Transverse colon (tissue), 4 donors: ENCODE results near the gene CPHXL. TPM values are rescaled to one million over a fixed set of nuclear protein-coding genes. Genes with fewer than 3 reads are reported as not detected.

ENCODE experiments used
- DNase-seq: peaks from one replicate; pipeline ENCODE4 v3.0.0-alpha.2; 2019
- H3K27ac ChIP-seq, 4 donors: fragments of 200-600 bp; sonication (generic); 2 replicates each; pipeline ENCODE4 v1.5.1; 2016 to 2018; ENCODE audit warnings: inconsistent platforms in 4 of 4
- H3K27me3 ChIP-seq: fragments of 200-600 bp; sonication (generic); 2 replicates; pipeline ENCODE4 v1.5.1; 2017; ENCODE audit warnings: inconsistent platforms
- H3K36me3 ChIP-seq, 4 donors: fragments of 200-600 bp; sonication (generic); 2 replicates each; pipeline ENCODE4 v1.5.1; 2017 to 2019; ENCODE audit warnings: inconsistent platforms in 4 of 4
- H3K4me1 ChIP-seq, 4 donors: fragments of 200-600 bp; sonication (generic); 2 replicates each; pipeline ENCODE4 v1.5.1; 2017 to 2020; ENCODE audit warnings: inconsistent platforms in 4 of 4
- H3K4me3 ChIP-seq, 4 donors: fragments of 200-600 bp; sonication (generic); 1 replicate in 1 of 4; 2 replicates in 3 of 4; pipeline versions ENCODE4 v1.5.1 to v1.6.1; 2017 to 2019; ENCODE audit warnings: inconsistent platforms in 4 of 4
- H3K9me3 ChIP-seq, 2 donors: fragments of 200-600 bp; sonication (generic); 2 replicates each; pipeline ENCODE4 v1.5.1; 2017 to 2019; ENCODE audit warnings: inconsistent platforms in 2 of 2
- CTCF ChIP-seq, 5 experiments: fragments of 200-600 bp in 3 of 5; fragments of 450-650 bp in 2 of 5; sonication (generic) in 3 of 5; IDR thresholded peaks; 1 replicate in 2 of 5; 2 replicates in 3 of 5; pipeline ENCODE4 v1.5.1; 2016 to 2017; ENCODE audit warnings: antibody characterized with exemption in 5 of 5, inconsistent platforms in 3 of 5, mild to moderate bottlenecking in 2 of 5, moderate library complexity in 1 of 5
- EP300 ChIP-seq: sonication (generic); formaldehyde crosslinking; IDR thresholded peaks from one replicate; pipeline ENCODE4 v1.6.1; 2017; ENCODE audit warnings: antibody characterized with exemption, low read depth
- POLR2A ChIP-seq: fragments of 450-650 bp; IDR thresholded peaks from one replicate; pipeline ENCODE4 v1.6.1; 2016; ENCODE audit warnings: antibody characterized with exemption, mild to moderate bottlenecking, moderate library complexity
- POLR2AphosphoS5 ChIP-seq, 3 donors: sonication (generic); formaldehyde crosslinking; IDR thresholded peaks; one replicate each; pipeline ENCODE4 v1.6.1; 2016; ENCODE audit warnings: antibody characterized with exemption in 3 of 3
- WGBS, 2 donors: methylation state at CpG; one replicate each; pipeline ENCODE4 v1.1.5; 2018; ENCODE audit warnings: low coverage in 1 of 2; 5-methylcytosine and 5-hydroxymethylcytosine counted together
- in situ Hi-C, 4 donors: fragments of 200-750 bp; cut with MboI; loops; one replicate each; pipeline versions ENCODE4 v1.15.0 to v1.15.1; 2017; ENCODE audit warnings: low sequenced_read_pairs in 3 of 4, low pct_ligation_motif_present in 1 of 4, low pct_unique_long_range_greater_than_20kb in 1 of 4
- intact Hi-C: fragments of 100-400 bp; cut with DNase I; formaldehyde crosslinking; loops from one replicate; pipeline ENCODE4 v1.15.1; 2023; ENCODE audit warnings: low total_unique reads
- total RNA-seq, 4 donors: library from RNA; depleted of rRNA; stranded (reverse); fragments of >200 nt; gene quantifications; one replicate each; pipeline ENCODE4 v1.1.0, GENCODE V29; 2016

Gene CPHXL
- total RNA-seq, 4 donors from 2014 or later: not detected

DNA sequence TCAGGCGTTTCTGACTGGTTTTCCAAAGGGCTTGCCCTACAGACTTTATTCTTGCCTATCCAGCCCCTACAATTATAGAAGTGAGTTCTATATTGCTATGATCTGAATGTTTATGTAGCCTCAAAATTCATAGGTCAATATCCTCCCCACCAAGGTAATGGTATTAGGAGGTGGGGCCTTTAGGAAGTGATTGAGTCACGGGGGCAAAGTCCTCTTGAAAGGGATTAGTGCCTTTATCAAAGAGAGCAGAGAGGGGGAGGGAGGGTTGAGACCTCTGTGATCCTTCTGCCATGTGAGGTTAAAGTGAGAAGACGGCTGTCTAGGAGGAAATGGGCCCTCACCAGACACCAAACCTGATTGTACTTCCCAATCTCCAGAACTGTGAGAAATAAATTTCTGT lies 931 bp upstream of the CPHXL start:
- H3K27ac ChIP-seq: no peak overlapping the region
- no peak overlapping the region for H3K4me3 ChIP-seq
- no peaks in the 10 kb centered on the region for H3K4me1 ChIP-seq
- intact Hi-C loops (no loop called here), in situ Hi-C loops (no loop called here)
- no peaks in the 10 kb centered on the region for H3K9me3 ChIP-seq
- H3K36me3 ChIP-seq: no peaks in the 10 kb centered on the region
- no peak for DNase-seq
- WGBS, 2 donors: 37 to 42% methylated on average over 3 of the region's 3 CpGs
- TF ChIP-seq EP300: no peak
- no peak for TF ChIP-seq POLR2A
- TF ChIP-seq CTCF (IDR thresholded peaks at IDR 0.05): no peak
- TF ChIP-seq POLR2AphosphoS5 (IDR thresholded peaks at IDR 0.05): no peak
- no peaks in the 10 kb centered on the region for H3K27me3 ChIP-seq

DNA sequence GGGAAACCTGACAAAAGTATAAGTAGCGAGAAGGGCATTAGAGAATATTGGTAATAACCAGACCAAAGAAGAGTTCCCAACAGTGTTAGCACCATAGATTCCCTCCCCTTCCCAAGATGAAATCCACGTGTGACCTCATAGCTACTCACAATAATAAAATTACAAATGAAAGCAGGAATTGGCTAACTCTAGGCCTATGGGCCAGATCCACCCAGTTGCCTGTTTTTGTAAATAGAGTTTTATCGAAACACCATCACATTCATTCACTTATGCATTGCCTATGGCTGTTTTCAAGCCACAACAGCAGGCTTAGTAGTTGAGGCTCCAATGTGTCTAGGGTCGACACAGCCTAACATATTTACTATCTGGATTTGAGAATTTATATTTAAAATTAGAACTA lies 7.8 kb downstream of the CPHXL start:
- TF ChIP-seq EP300: no peak
- no peak for TF ChIP-seq POLR2A
- no peak for TF ChIP-seq CTCF (IDR thresholded peaks at IDR 0.05)
- no peak for TF ChIP-seq POLR2AphosphoS5 (IDR thresholded peaks at IDR 0.05)
- H3K27ac ChIP-seq: no peak overlapping the region
- H3K27me3 ChIP-seq: no peaks in the 10 kb centered on the region
- DNase-seq: no peak
- H3K4me1 ChIP-seq: no peaks in the 10 kb centered on the region
- 77 to 80% methylated on average over 4 of the region's 4 CpGs for WGBS, 2 donors
- H3K36me3 ChIP-seq: no peaks in the 10 kb centered on the region
- no peaks in the 10 kb centered on the region for H3K9me3 ChIP-seq
- no peak overlapping the region for H3K4me3 ChIP-seq
- in situ Hi-C loops (no loop called here), intact Hi-C loops (no loop called here)

DNA sequence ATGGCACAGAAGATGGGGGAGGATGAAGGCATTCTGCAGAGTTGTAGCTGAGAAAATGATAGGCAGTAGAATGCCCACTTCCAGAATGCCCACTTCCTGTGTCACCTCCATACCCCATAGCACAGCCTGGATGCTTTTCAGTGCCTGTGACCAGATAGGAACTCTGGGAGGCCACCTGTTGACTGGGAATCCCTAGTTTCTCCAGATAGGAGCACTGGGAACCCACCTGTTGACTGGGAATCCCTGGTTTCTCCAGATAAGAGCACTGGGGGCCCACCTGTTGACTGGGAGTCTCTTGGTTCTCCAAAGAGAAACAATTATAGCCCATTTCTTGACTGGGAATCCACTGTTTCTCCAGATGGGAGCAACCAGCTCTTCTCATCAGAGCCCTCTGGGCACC lies 11.6 kb downstream of the CPHXL start:
- H3K36me3 ChIP-seq: no peaks in the 10 kb centered on the region
- DNase-seq: no peak
- H3K27me3 ChIP-seq: no peaks in the 10 kb centered on the region
- H3K4me1 ChIP-seq: no peaks in the 10 kb centered on the region
- peaks cover 5 to 10% of the 10 kb centered on the region in 2 donors for H3K9me3 ChIP-seq
- in situ Hi-C loops: no loop called here
- intact Hi-C loops: no loop called here
- TF ChIP-seq CTCF (IDR thresholded peaks at IDR 0.05) (no peak), EP300 (no peak), POLR2A (no peak), POLR2AphosphoS5 (IDR thresholded peaks at IDR 0.05) (no peak)
- no peak overlapping the region for H3K27ac ChIP-seq
- H3K4me3 ChIP-seq: no peak overlapping the region

GRCh38 chr16:75710344-75710743 lies 15.9 kb downstream of the CPHXL start:
- H3K36me3 ChIP-seq: no peaks in the 10 kb centered on the region
- H3K9me3 ChIP-seq: peaks cover 5 to 10% of the 10 kb centered on the region in 2 donors
- TF ChIP-seq CTCF (IDR thresholded peaks at IDR 0.05) (no peak), POLR2AphosphoS5 (IDR thresholded peaks at IDR 0.05) (no peak), EP300 (no peak), POLR2A (no peak)
- in situ Hi-C loops: no loop called here
- H3K27ac ChIP-seq: no peak overlapping the region
- H3K4me1 ChIP-seq: no peaks in the 10 kb centered on the region
- no peak overlapping the region for H3K4me3 ChIP-seq
- H3K27me3 ChIP-seq: no peaks in the 10 kb centered on the region
- no peak for DNase-seq
- 90 to 100% methylated on average over 2 of the region's 2 CpGs for WGBS, 2 donors
- intact Hi-C loops: no loop called here
